SK-N-SH treated with all-trans-retinoic acid at 6 μM for 48 hours (cell line): ENCODE measurements around the gene DFFA.
A peak's percentile ranks its signal among the peaks of the same experiment; 100 is the strongest.

Source experiments
- ATAC-seq: fragments of 200-7000 bp; cut with Tn5 transposase; 3 replicates; pipeline ENCODE4 v1.9.1; 2020; ENCODE audit warnings: mild to moderate bottlenecking, moderate library complexity
- ARNTL ChIP-seq: fragments of 450-650 bp; formaldehyde crosslinking; IDR thresholded peaks from 2 replicates; pipeline ENCODE4 v1.5.0; 2020; ENCODE audit warnings: low read depth, mild to moderate bottlenecking, moderate library complexity, borderline replicate concordance
- BACH2 ChIP-seq: fragments of 250-450 bp; sonication (Bioruptor Pico); IDR thresholded peaks from 2 replicates; pipeline ENCODE4 v1.9.0; 2021; ENCODE audit warnings: mild to moderate bottlenecking, borderline replicate concordance
- CREB5 ChIP-seq: fragments of 250-450 bp; sonication (Bioruptor Pico); IDR thresholded peaks from 2 replicates; pipeline ENCODE4 v1.5.1; 2020; ENCODE audit warnings: low read depth, mild to moderate bottlenecking, moderate library complexity
- CSDC2 ChIP-seq: fragments of 250-450 bp; sonication (Bioruptor Pico); IDR thresholded peaks from 2 replicates; pipeline ENCODE4 v1.5.0; 2020; ENCODE audit warnings: mild to moderate bottlenecking, moderate library complexity
- CSRNP3 ChIP-seq: fragments of 250-450 bp; sonication (Bioruptor Pico); IDR thresholded peaks from 2 replicates; pipeline ENCODE4 v1.5.1; 2021; ENCODE audit warnings: mild to moderate bottlenecking, moderate library complexity
- ESRRG ChIP-seq: fragments of 250-450 bp; sonication (Bioruptor Pico); IDR thresholded peaks from 2 replicates; pipeline ENCODE4 v1.6.1; 2021; ENCODE audit warnings: mild to moderate bottlenecking
- GLIS3 ChIP-seq: fragments of 250-450 bp; sonication (Bioruptor Pico); IDR thresholded peaks from 2 replicates; pipeline ENCODE4 v1.5.0; 2020; ENCODE audit warnings: mild to moderate bottlenecking, moderate library complexity
- ISL1 ChIP-seq: fragments of 250-450 bp; sonication (Bioruptor Pico); IDR thresholded peaks from 2 replicates; pipeline ENCODE4 v2.1.2; 2022; ENCODE audit warnings: mild to moderate bottlenecking, moderate library complexity
- OSR1 ChIP-seq: fragments of 250-450 bp; sonication (Bioruptor Pico); IDR thresholded peaks from 2 replicates; pipeline ENCODE4 v1.8.0; 2022; ENCODE audit warnings: moderate library complexity, mild to moderate bottlenecking, inconsistent platforms
- PPARA ChIP-seq: fragments of 250-450 bp; sonication (Bioruptor Pico); IDR thresholded peaks from 2 replicates; pipeline ENCODE4 v1.5.0; 2020; ENCODE audit warnings: mild to moderate bottlenecking, borderline replicate concordance
- RARB ChIP-seq: fragments of 250-450 bp; sonication (Bioruptor Pico); IDR thresholded peaks from 2 replicates; pipeline ENCODE4 v1.8.0; 2021; ENCODE audit warnings: mild to moderate bottlenecking, moderate library complexity
- SNAI2 ChIP-seq: fragments of 250-450 bp; sonication (Bioruptor Pico); IDR thresholded peaks from 2 replicates; pipeline ENCODE4 v1.5.0; 2020; ENCODE audit warnings: mild to moderate bottlenecking, moderate library complexity
- TCF4 ChIP-seq: fragments of 250-450 bp; sonication (Bioruptor Pico); IDR thresholded peaks from 2 replicates; pipeline ENCODE4 v1.8.0; 2021; ENCODE audit warnings: mild to moderate bottlenecking, moderate library complexity, borderline replicate concordance
- TSHZ2 ChIP-seq: fragments of 250-450 bp; sonication (Bioruptor Pico); IDR thresholded peaks from 2 replicates; pipeline ENCODE4 v1.5.0; 2020; ENCODE audit warnings: mild to moderate bottlenecking, moderate library complexity
- ZC3H10 ChIP-seq: fragments of 250-450 bp; sonication (Bioruptor Pico); IDR thresholded peaks from 2 replicates; pipeline ENCODE4 v1.5.1; 2021; ENCODE audit warnings: mild to moderate bottlenecking, moderate library complexity
- ZFP3 ChIP-seq: fragments of 250-450 bp; sonication (Bioruptor Pico); IDR thresholded peaks from 2 replicates; pipeline ENCODE4 v1.5.0; 2020; ENCODE audit warnings: mild to moderate bottlenecking, moderate library complexity
- ZFP30 ChIP-seq: fragments of 450-650 bp; formaldehyde crosslinking; IDR thresholded peaks from 2 replicates; pipeline ENCODE4 v1.5.0; 2022; ENCODE audit warnings: mild to moderate bottlenecking, moderate library complexity
- ZNF70 ChIP-seq: fragments of 450-650 bp; formaldehyde crosslinking; IDR thresholded peaks from 2 replicates; pipeline ENCODE4 v1.5.0; 2020; ENCODE audit warnings: mild to moderate bottlenecking, moderate library complexity
- TF ChIP-seq, protein P1 (sequence below): fragments of 250-450 bp; sonication (Bioruptor Pico); IDR thresholded peaks from 2 replicates; pipeline ENCODE4 v1.8.0; 2021; ENCODE audit warnings: low read depth, mild to moderate bottlenecking, moderate library complexity, borderline replicate concordance
- TF ChIP-seq, protein P2 (sequence below): fragments of 250-450 bp; sonication (Bioruptor Pico); IDR thresholded peaks from 2 replicates; pipeline ENCODE4 v1.8.0; 2020; ENCODE audit warnings: mild to moderate bottlenecking, moderate library complexity, borderline replicate concordance

Gene DFFA

GRCh38 chr1:10438677-10439163 lies 33.6 kb downstream of the DFFA start (continued):
- TF ChIP-seq PPARA (CRISPR knock-in tag): no peak
- no peak for TF ChIP-seq ESRRG

DNA sequence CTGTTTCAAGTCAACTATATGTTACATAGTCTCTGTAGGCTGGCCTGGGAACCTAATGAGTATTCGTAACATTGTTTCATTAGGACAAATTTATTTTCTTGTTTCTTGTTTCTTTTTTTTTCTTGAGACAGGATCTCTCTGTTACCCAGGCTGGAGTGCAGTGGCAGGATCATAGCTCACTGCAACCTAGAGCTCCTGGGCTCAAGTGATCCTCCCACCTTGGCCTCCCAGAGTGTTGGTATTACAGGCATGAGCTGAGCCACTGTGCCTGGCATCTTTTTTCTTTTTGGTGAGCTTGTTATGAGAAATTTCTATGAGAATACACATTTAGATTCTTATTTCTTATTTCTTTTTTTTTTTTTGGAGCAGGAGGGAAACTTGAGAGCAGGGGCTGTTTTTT lies 35.3 kb downstream of the DFFA start:
- no peak for TF ChIP-seq ZC3H10 (CRISPR knock-in tag)
- no peak for TF ChIP-seq SNAI2 (CRISPR knock-in tag)
- TF ChIP-seq OSR1: no peak
- no peak for TF ChIP-seq CSRNP3
- no peak for TF ChIP-seq ARNTL (CRISPR knock-in tag)
- TF ChIP-seq CSDC2: no peak
- TF ChIP-seq RARB (CRISPR knock-in tag): no peak
- no peak for TF ChIP-seq BACH2 (CRISPR knock-in tag)
- TF ChIP-seq ZFP30 (CRISPR knock-in tag): no peak
- TF ChIP-seq GLIS3 (CRISPR knock-in tag): no peak
- no peak for TF ChIP-seq PPARA (CRISPR knock-in tag)
- no peak for TF ChIP-seq CREB5 (CRISPR knock-in tag)
- no peak for TF ChIP-seq TSHZ2 (CRISPR knock-in tag)
- TF ChIP-seq TCF4 (CRISPR knock-in tag): no peak
- peak; percentile 39; the same call in 1 of the 3 replicates for ATAC-seq

DNA sequence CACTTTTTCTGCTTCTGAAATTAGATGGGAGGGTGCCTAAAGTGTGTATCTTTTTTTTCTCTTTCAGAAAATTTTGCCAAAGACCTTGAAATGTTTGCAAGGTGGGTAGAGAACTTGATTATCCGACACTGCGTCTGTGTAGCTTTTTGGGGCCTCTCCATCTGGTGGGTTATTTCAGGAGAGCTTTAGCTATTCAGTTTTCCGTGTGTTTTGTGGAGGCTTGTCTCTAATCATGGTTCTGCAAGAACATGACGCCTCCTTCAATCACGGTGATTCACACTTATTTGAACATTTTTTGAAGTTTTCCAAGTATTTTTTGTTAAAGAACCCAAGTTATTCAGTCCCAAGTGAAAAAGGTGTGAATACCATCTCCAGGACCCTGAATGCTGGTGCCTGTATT lies 37.7 kb downstream of the DFFA start:
- no peak for ATAC-seq
- TF ChIP-seq ZNF70 (CRISPR knock-in tag): no peak
- no peak for TF ChIP-seq GLIS3 (CRISPR knock-in tag)
- no peak for TF ChIP-seq CSRNP3
- no peak for TF ChIP-seq RARB (CRISPR knock-in tag)
- TF ChIP-seq TSHZ2 (CRISPR knock-in tag): no peak
- TF ChIP-seq, protein P1, sequence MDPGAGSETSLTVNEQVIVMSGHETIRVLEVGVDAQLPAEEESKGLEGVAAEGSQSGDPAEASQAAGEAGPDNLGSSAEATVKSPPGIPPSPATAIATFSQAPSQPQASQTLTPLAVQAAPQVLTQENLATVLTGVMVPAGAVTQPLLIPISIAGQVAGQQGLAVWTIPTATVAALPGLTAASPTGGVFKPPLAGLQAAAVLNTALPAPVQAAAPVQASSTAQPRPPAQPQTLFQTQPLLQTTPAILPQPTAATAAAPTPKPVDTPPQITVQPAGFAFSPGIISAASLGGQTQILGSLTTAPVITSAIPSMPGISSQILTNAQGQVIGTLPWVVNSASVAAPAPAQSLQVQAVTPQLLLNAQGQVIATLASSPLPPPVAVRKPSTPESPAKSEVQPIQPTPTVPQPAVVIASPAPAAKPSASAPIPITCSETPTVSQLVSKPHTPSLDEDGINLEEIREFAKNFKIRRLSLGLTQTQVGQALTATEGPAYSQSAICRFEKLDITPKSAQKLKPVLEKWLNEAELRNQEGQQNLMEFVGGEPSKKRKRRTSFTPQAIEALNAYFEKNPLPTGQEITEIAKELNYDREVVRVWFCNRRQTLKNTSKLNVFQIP (CRISPR knock-in tag): no peak
- no peak for TF ChIP-seq PPARA (CRISPR knock-in tag)
- TF ChIP-seq ZFP3 (CRISPR knock-in tag): no peak
- no peak for TF ChIP-seq ZFP30 (CRISPR knock-in tag)
- no peak for TF ChIP-seq OSR1
- no peak for TF ChIP-seq ARNTL (CRISPR knock-in tag)
- TF ChIP-seq, protein P2, sequence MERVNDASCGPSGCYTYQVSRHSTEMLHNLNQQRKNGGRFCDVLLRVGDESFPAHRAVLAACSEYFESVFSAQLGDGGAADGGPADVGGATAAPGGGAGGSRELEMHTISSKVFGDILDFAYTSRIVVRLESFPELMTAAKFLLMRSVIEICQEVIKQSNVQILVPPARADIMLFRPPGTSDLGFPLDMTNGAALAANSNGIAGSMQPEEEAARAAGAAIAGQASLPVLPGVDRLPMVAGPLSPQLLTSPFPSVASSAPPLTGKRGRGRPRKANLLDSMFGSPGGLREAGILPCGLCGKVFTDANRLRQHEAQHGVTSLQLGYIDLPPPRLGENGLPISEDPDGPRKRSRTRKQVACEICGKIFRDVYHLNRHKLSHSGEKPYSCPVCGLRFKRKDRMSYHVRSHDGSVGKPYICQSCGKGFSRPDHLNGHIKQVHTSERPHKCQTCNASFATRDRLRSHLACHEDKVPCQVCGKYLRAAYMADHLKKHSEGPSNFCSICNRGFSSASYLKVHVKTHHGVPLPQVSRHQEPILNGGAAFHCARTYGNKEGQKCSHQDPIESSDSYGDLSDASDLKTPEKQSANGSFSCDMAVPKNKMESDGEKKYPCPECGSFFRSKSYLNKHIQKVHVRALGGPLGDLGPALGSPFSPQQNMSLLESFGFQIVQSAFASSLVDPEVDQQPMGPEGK (CRISPR knock-in tag): no peak
- no peak for TF ChIP-seq ISL1 (CRISPR knock-in tag)
